SK-N-SH (cell line): ENCODE data around the gene SP7. TPM values are rescaled to one million over a fixed set of nuclear protein-coding genes. Genes with fewer than 3 reads are reported as not detected.

ENCODE experiments used
- CTCF ChIA-PET: fragments of 300-600, 350-600 bp; formaldehyde crosslinking; extraction: SDS; loops from one replicate; lab custom pipeline; 2021; lab: Yijun Ruan, JAX
- POLR2A ChIA-PET: fragments of 350-600 bp; sonication (Branson Sonifier 250); formaldehyde crosslinking; extraction: SDS; loops from one replicate; lab custom pipeline; 2020; ENCODE audit warnings: antibody characterized with exemption, inconsistent platforms; lab: Yijun Ruan, JAX
- DNase-seq: peaks from one replicate; pipeline ENCODE4 v3.0.0; 2012
- H2AFZ ChIP-seq: fragments of 200-600 bp; sonication (generic); 2 replicates; pipeline ENCODE4 v1.8.1; 2016; ENCODE audit warnings: antibody characterized with exemption, mild to moderate bottlenecking, low read depth
- H3F3A ChIP-seq: fragments of 200-600 bp; sonication (generic); replicated peaks from 2 replicates; pipeline ENCODE3; 2016; ENCODE audit warnings: antibody characterized with exemption, mild to moderate bottlenecking; ENCODE audit not compliant: insufficient read depth
- H3K27ac ChIP-seq, 2 experiments: fragments of 200-500 bp in 1 of 2; fragments of 200-600 bp in 1 of 2; sonication (Bioruptor generic) in 1 of 2; sonication (generic), shearing (Covaris generic) in 1 of 2; 2 replicates each; pipeline versions ENCODE4 v1.5.1 to v1.6.1; 2014 to 2016; ENCODE audit warnings: low read depth in 2 of 2, inconsistent platforms in 1 of 2, low read length in 1 of 2, mild to moderate bottlenecking in 1 of 2, mixed read lengths in 1 of 2
- H3K27me3 ChIP-seq: fragments of 200-600 bp; sonication (generic), shearing (Covaris generic); 2 replicates; pipeline ENCODE4 v1.6.1; 2016; ENCODE audit warnings: mixed run types; ENCODE audit not compliant: insufficient read depth
- H3K36me3 ChIP-seq, 2 experiments: fragments of 200-500 bp in 1 of 2; fragments of 200-600 bp in 1 of 2; sonication (Bioruptor generic) in 1 of 2; sonication (generic) in 1 of 2; replicated peaks in 1 of 2; 2 replicates each; pipeline versions ENCODE3 to v1.5.1; 2014 to 2016; ENCODE audit warnings: low read length in 1 of 2, mild to moderate bottlenecking in 1 of 2; ENCODE audit not compliant: insufficient read depth in 2 of 2, control insufficient read depth in 1 of 2
- H3K4me1 ChIP-seq, 2 experiments: fragments of 200-500 bp in 1 of 2; fragments of 200-600 bp in 1 of 2; sonication (Bioruptor generic) in 1 of 2; sonication (generic), shearing (Covaris generic) in 1 of 2; 2 replicates each; pipeline versions ENCODE4 v1.5.1 to v1.6.1; 2014 to 2016; ENCODE audit warnings: low read depth in 1 of 2, low read length in 1 of 2, mixed run types in 1 of 2; ENCODE audit not compliant: insufficient read depth in 2 of 2, control insufficient read depth in 1 of 2
- H3K4me2 ChIP-seq: fragments of 200-600 bp; sonication (generic), shearing (Covaris generic); 2 replicates; pipeline ENCODE4 v1.6.1; 2017; ENCODE audit warnings: mixed run types
- H3K4me3 ChIP-seq, 2 experiments: fragments of 200-500 bp in 1 of 2; fragments of 200-600 bp in 1 of 2; sonication (Bioruptor generic) in 1 of 2; sonication (generic), shearing (Covaris generic) in 1 of 2; 2 replicates each; pipeline versions ENCODE4 v1.5.1 to v1.8.1; 2014 to 2016; ENCODE audit warnings: low read depth in 2 of 2, inconsistent platforms in 1 of 2, low read length in 1 of 2, mild to moderate bottlenecking in 1 of 2, mixed read lengths in 1 of 2, moderate library complexity in 1 of 2
- H3K79me2 ChIP-seq: fragments of 200-600 bp; sonication (generic); 2 replicates; pipeline ENCODE4 v1.8.1; 2017; ENCODE audit warnings: mild to moderate bottlenecking; ENCODE audit not compliant: insufficient read depth
- H3K9ac ChIP-seq: fragments of 200-600 bp; sonication (generic); 2 replicates; pipeline ENCODE4 v1.6.1; 2017; ENCODE audit warnings: mixed run types
- H3K9me2 ChIP-seq: fragments of 200-600 bp; sonication (generic); 2 replicates; pipeline ENCODE4 v1.6.1; 2017; ENCODE audit warnings: mixed run types
- H3K9me3 ChIP-seq: fragments of 200-600 bp; sonication (generic); 2 replicates; pipeline ENCODE4 v1.6.1; 2017; ENCODE audit warnings: mixed run types, mild to moderate bottlenecking, moderate library complexity
- H4K20me1 ChIP-seq: fragments of 200-600 bp; sonication (generic); 2 replicates; pipeline ENCODE4 v1.6.1; 2017; ENCODE audit warnings: mild to moderate bottlenecking, mixed run types; ENCODE audit not compliant: insufficient read depth
- EP300 ChIP-seq, 2 experiments: IDR thresholded peaks; 2 replicates each; pipeline versions ENCODE4 v1.4.0 to v1.6.1; 2012; ENCODE audit warnings: borderline replicate concordance in 1 of 2, low read depth in 1 of 2, low read length in 1 of 2
- FOXM1 ChIP-seq: IDR thresholded peaks from 2 replicates; pipeline ENCODE4 v1.4.0; 2012; ENCODE audit warnings: low read depth, mild to moderate bottlenecking
- MEF2A ChIP-seq: IDR thresholded peaks from 2 replicates; pipeline ENCODE4 v1.4.0; 2012; ENCODE audit warnings: low read depth, borderline replicate concordance
- NFIC ChIP-seq: IDR thresholded peaks from 2 replicates; pipeline ENCODE4 v1.4.0; 2012; ENCODE audit warnings: borderline replicate concordance
- RFX5 ChIP-seq: IDR thresholded peaks from 2 replicates; pipeline ENCODE4 v1.6.1; 2012; ENCODE audit warnings: mild to moderate bottlenecking, improper control_type of control experiment, low read length
- SIN3A ChIP-seq: IDR thresholded peaks from 2 replicates; pipeline ENCODE4 v1.6.1; 2012; ENCODE audit warnings: low read depth, mild to moderate bottlenecking, low read length, moderate library complexity, borderline replicate concordance
- TAF1 ChIP-seq: IDR thresholded peaks from 2 replicates; pipeline ENCODE4 v1.6.1; 2012; ENCODE audit warnings: low read depth, mild to moderate bottlenecking, low read length, moderate library complexity, borderline replicate concordance
- TEAD4 ChIP-seq: IDR thresholded peaks from 2 replicates; pipeline ENCODE4 v1.4.0; 2012; ENCODE audit warnings: mild to moderate bottlenecking, borderline replicate concordance; ENCODE audit not compliant: insufficient read depth
- YY1 ChIP-seq: IDR thresholded peaks from 2 replicates; pipeline ENCODE4 v1.4.0; 2012; ENCODE audit warnings: low read depth, mild to moderate bottlenecking
- WGBS: methylation state at CpG from one replicate; pipeline ENCODE4 v1.1.6; 2017; ENCODE audit warnings: low lambda C conversion rate; 5-methylcytosine and 5-hydroxymethylcytosine counted together
- polyA plus RNA-seq, 3 experiments: library from polyadenylated mRNA; depleted of rRNA; stranded (reverse); fragments of >200 nt; gene quantifications; 2 replicates each; pipeline ENCODE4 v1.2.3, GENCODE V29; 2012
- TF ChIP-seq, protein P1 (sequence below): IDR thresholded peaks from 2 replicates; pipeline ENCODE4 v1.4.0; 2012; ENCODE audit warnings: low read depth, borderline replicate concordance
- TF ChIP-seq, protein P2 (sequence below): fragments of 150-350 bp; IDR thresholded peaks from 2 replicates; pipeline ENCODE4 v1.6.1; 2016; ENCODE audit warnings: mild to moderate bottlenecking, low read depth, low read length
- TF ChIP-seq, protein P3 (sequence below): IDR thresholded peaks from 2 replicates; pipeline ENCODE4 v1.4.0; 2012; ENCODE audit warnings: low read depth

SP7 gene
- polyA plus RNA-seq, 1 of the 3 experiments (the other 2 are of a cell fraction) = not detected

DNA sequence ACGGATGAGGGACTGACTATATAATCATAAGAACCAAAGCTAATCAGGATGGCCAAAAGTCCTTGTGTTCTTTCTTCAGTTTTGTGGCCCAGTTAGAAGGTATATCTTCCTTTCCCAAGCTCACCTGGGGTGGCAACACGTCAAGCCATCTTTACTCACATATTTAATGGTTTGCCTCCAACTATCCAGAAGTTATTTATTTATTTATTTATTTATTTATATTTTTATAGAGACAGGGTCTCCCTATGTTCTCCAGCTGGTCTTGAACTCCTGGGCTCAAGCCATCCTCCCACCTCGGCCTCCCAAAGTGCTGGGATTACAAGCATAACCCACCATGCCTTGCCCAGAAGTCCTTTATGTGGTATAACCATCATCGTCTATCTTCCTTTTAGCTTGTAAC, 11.8 kb upstream of the SP7 start:
- Histone ChIP-seq H3K4me3 (no peak overlapping the region), H3K27me3 (no peaks in the 10 kb centered on the region), H4K20me1 (no peaks in the 10 kb centered on the region), H3K9ac (no peak overlapping the region), H3F3A (peaks cover 14% of the 10 kb centered on the region), H3K9me3 (no peaks in the 10 kb centered on the region), H3K4me1 (peaks cover 0 to 14% of the 10 kb centered on the region in 2 experiments; a peak in 2 of 4 replicates), H3K9me2 (no peaks in the 10 kb centered on the region), H3K27ac (no peak overlapping the region), H3K4me2 (no peak overlapping the region), H2AFZ (no peak overlapping the region), H3K79me2 (no peaks in the 10 kb centered on the region), H3K36me3 (no peaks in the 10 kb centered on the region)
- TF ChIP-seq, protein P1, sequence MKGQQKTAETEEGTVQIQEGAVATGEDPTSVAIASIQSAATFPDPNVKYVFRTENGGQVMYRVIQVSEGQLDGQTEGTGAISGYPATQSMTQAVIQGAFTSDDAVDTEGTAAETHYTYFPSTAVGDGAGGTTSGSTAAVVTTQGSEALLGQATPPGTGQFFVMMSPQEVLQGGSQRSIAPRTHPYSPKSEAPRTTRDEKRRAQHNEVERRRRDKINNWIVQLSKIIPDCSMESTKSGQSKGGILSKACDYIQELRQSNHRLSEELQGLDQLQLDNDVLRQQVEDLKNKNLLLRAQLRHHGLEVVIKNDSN = no peak
- TF ChIP-seq TAF1 (no peak), NFIC (no peak), YY1 (no peak)
- POLR2A ChIA-PET = interaction anchor here (1.7 kb wide), 1 partner anchor 26 kb away, joined by 6 read pairs; the partner anchor contains the start of gene AAAS
- 95% methylated on average over 4 of the region's 4 CpGs for WGBS
- DNase-seq = no peak
- CTCF ChIA-PET = interaction anchor here (0.6 to 8.5 kb wide), 6 partner anchors 13 to 1593 kb away, joined by 3 to 294 read pairs (median 6); partner anchors contain the start of genes AAAS and AMHR2

DNA sequence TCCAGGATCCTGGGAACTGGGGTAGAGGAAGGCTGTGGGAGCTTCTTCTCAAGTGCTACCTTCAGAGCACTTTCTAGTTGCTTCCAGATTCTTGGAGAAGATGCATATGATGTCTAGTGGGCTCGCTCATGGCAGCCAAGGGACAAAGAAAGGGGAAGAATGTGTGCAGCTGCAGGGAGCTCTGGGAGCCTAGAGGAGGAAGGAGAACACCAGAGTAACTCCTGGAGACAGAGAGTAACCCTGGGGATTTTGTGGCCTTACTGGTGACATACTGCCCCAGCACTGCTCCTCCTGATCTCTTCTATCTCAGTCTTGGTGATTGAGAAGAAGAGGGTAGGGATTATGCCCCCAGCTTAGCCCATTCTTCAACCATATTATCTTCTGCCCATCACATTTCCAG, 10.3 kb upstream of the SP7 start:
- Histone ChIP-seq H3K9me2 (no peaks in the 10 kb centered on the region), H3F3A (peaks cover 14% of the 10 kb centered on the region), H3K9me3 (no peaks in the 10 kb centered on the region), H3K9ac (no peak overlapping the region), H3K4me2 (no peak overlapping the region), H3K4me3 (no peak overlapping the region), H3K4me1 (peaks cover 0 to 14% of the 10 kb centered on the region in 2 experiments; a peak in 2 of 4 replicates), H2AFZ (no peak overlapping the region), H4K20me1 (no peaks in the 10 kb centered on the region), H3K27me3 (no peaks in the 10 kb centered on the region), H3K79me2 (no peaks in the 10 kb centered on the region), H3K27ac (no peak overlapping the region), H3K36me3 (no peaks in the 10 kb centered on the region)
- WGBS = 69% methylated on average over 1 of the region's 1 CpG
- peak; percentile 2 for DNase-seq
- ChIA-PET POLR2A (interaction anchor here (1.7 to 3.3 kb wide), 2 partner anchors 25 to 32 kb away, joined by 6 to 19 read pairs; partner anchors contain the start of gene AAAS), CTCF (interaction anchor here (1.2 to 8.5 kb wide), 5 partner anchors 20 to 76 kb away, joined by 6 to 294 read pairs (median 35); partner anchors contain the start of genes AAAS and AMHR2)
- TF ChIP-seq MEF2A (no peak), EP300 (IDR thresholded peaks at IDR 0.05; ENCODE audit: borderline replicate concordance in 1 of 2, low read depth in 1 of 2, low read length in 1 of 2) (no peak), SIN3A (no peak), TEAD4 (no peak), FOXM1 (no peak), RFX5 (no peak)
- TF ChIP-seq, protein P2, sequence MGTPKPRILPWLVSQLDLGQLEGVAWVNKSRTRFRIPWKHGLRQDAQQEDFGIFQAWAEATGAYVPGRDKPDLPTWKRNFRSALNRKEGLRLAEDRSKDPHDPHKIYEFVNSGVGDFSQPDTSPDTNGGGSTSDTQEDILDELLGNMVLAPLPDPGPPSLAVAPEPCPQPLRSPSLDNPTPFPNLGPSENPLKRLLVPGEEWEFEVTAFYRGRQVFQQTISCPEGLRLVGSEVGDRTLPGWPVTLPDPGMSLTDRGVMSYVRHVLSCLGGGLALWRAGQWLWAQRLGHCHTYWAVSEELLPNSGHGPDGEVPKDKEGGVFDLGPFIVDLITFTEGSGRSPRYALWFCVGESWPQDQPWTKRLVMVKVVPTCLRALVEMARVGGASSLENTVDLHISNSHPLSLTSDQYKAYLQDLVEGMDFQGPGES = no peak
- TF ChIP-seq, protein P3, sequence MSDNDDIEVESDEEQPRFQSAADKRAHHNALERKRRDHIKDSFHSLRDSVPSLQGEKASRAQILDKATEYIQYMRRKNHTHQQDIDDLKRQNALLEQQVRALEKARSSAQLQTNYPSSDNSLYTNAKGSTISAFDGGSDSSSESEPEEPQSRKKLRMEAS = no peak
